ENCODE data around the gene PRKCE.

PRKCE gene

GRCh38 chr2:45979065-45979464 lies 327.6 kb downstream of the PRKCE start:
- no peak overlapping the region for H3K4me3 ChIP-seq (ENCODE audit: low read length)
- H2BK120ac ChIP-seq (ENCODE audit: low read depth, low read length), result no peak overlapping the region
- H3K23ac ChIP-seq (ENCODE audit: low read length), result no peak overlapping the region
- H3K27me3 ChIP-seq (ENCODE audit: insufficient read depth, low read length, poor library complexity), result no peaks in the 10 kb centered on the region
- H2BK5ac ChIP-seq (ENCODE audit: low read length), result no peak overlapping the region
- H4K8ac ChIP-seq (ENCODE audit: low read depth, low read length), result no peak overlapping the region
- H3K36me3 ChIP-seq (ENCODE audit: control insufficient read depth, insufficient read depth, low read length), result no peaks in the 10 kb centered on the region
- H4K5ac ChIP-seq (ENCODE audit: low read length), result no peak overlapping the region
- H3K4me1 ChIP-seq (ENCODE audit: control insufficient read depth, low read depth, low read length), result no peaks in the 10 kb centered on the region
- H3K9ac ChIP-seq (ENCODE audit: low read length), result no peak overlapping the region
- no peak for DNase-seq
- H3K79me1 ChIP-seq (ENCODE audit: low read length), result no peaks in the 10 kb centered on the region
- no peak overlapping the region for H3K27ac ChIP-seq (ENCODE audit: low read depth, low read length)
- H2BK15ac ChIP-seq (replicated peaks; ENCODE audit: low read depth), result no peak overlapping the region
- H2AK5ac ChIP-seq (ENCODE audit: low read length), result no peak overlapping the region
- no peak overlapping the region for H3K4me2 ChIP-seq (ENCODE audit: low read length)
- WGBS (ENCODE audit: extremely low coverage, insufficient coverage, low lambda C conversion rate), result no CpG with 5 or more reads among the region's 4 CpGs
- no peak overlapping the region for H3K56ac ChIP-seq (ENCODE audit: low read length)
- H3K79me2 ChIP-seq (ENCODE audit: control insufficient read depth, insufficient read depth, low read length), result no peaks in the 10 kb centered on the region
- no peak overlapping the region for H3K18ac ChIP-seq (ENCODE audit: low read length)
- H3K4ac ChIP-seq (ENCODE audit: low read depth, low read length), result no peak overlapping the region

- H3K27ac ChIP-seq (ENCODE audit: low read depth, low read length), result no peak overlapping the region
- no peaks in the 10 kb centered on the region for H3K27me3 ChIP-seq (ENCODE audit: insufficient read depth, low read length, poor library complexity)
- H3K4me3 ChIP-seq (ENCODE audit: low read length), result no peak overlapping the region
- H3K79me1 ChIP-seq (ENCODE audit: low read length), result no peaks in the 10 kb centered on the region
- no peak overlapping the region for H3K56ac ChIP-seq (ENCODE audit: low read length)
- no peaks in the 10 kb centered on the region for H3K4me1 ChIP-seq (ENCODE audit: control insufficient read depth, low read depth, low read length)
- no peak for DNase-seq
- no peak overlapping the region for H2BK120ac ChIP-seq (ENCODE audit: low read depth, low read length)
- H3K36me3 ChIP-seq (ENCODE audit: control insufficient read depth, insufficient read depth, low read length), result no peaks in the 10 kb centered on the region
- no peak overlapping the region for H3K23ac ChIP-seq (ENCODE audit: low read length)
- no CpG with 5 or more reads among the region's 11 CpGs for WGBS (ENCODE audit: extremely low coverage, insufficient coverage, low lambda C conversion rate)
- H2BK15ac ChIP-seq (replicated peaks; ENCODE audit: low read depth), result no peak overlapping the region
- no peaks in the 10 kb centered on the region for H3K79me2 ChIP-seq (ENCODE audit: control insufficient read depth, insufficient read depth, low read length)
- no peak overlapping the region for H3K4me2 ChIP-seq (ENCODE audit: low read length)
- no peak overlapping the region for H4K8ac ChIP-seq (ENCODE audit: low read depth, low read length)
- H3K9ac ChIP-seq (ENCODE audit: low read length), result no peak overlapping the region
- no peak overlapping the region for H2AK5ac ChIP-seq (ENCODE audit: low read length)
- no peak overlapping the region for H3K4ac ChIP-seq (ENCODE audit: low read depth, low read length)
- no peak overlapping the region for H2BK5ac ChIP-seq (ENCODE audit: low read length)
- H3K18ac ChIP-seq (ENCODE audit: low read length), result no peak overlapping the region
- no peak overlapping the region for H4K5ac ChIP-seq (ENCODE audit: low read length)
These were observed 328.8 kb downstream of the PRKCE start for GRCh38 chr2:45980161-45980865.

- H3K27ac ChIP-seq (ENCODE audit: low read depth, low read length), result no peak overlapping the region
- H2BK5ac ChIP-seq (ENCODE audit: low read length), result no peak overlapping the region
- H3K79me1 ChIP-seq (ENCODE audit: low read length), result no peaks in the 10 kb centered on the region
- DNase-seq, result no peak
- H3K56ac ChIP-seq (ENCODE audit: low read length), result no peak overlapping the region
- H3K18ac ChIP-seq (ENCODE audit: low read length), result no peak overlapping the region
- no peak overlapping the region for H2BK120ac ChIP-seq (ENCODE audit: low read depth, low read length)
- H4K5ac ChIP-seq (ENCODE audit: low read length), result no peak overlapping the region
- no peak overlapping the region for H3K4ac ChIP-seq (ENCODE audit: low read depth, low read length)
- no peaks in the 10 kb centered on the region for H3K79me2 ChIP-seq (ENCODE audit: control insufficient read depth, insufficient read depth, low read length)
- no peaks in the 10 kb centered on the region for H3K4me1 ChIP-seq (ENCODE audit: control insufficient read depth, low read depth, low read length)
- H3K27me3 ChIP-seq (ENCODE audit: insufficient read depth, low read length, poor library complexity), result no peaks in the 10 kb centered on the region
- no peak overlapping the region for H3K4me3 ChIP-seq (ENCODE audit: low read length)
- no peak overlapping the region for H3K4me2 ChIP-seq (ENCODE audit: low read length)
- no peak overlapping the region for H2BK15ac ChIP-seq (replicated peaks; ENCODE audit: low read depth)
- no peaks in the 10 kb centered on the region for H3K36me3 ChIP-seq (ENCODE audit: control insufficient read depth, insufficient read depth, low read length)
- no peak overlapping the region for H4K8ac ChIP-seq (ENCODE audit: low read depth, low read length)
- H3K9ac ChIP-seq (ENCODE audit: low read length), result no peak overlapping the region
- H3K23ac ChIP-seq (ENCODE audit: low read length), result no peak overlapping the region
- WGBS (ENCODE audit: extremely low coverage, insufficient coverage, low lambda C conversion rate), result no CpG with 5 or more reads among the region's 4 CpGs
- H2AK5ac ChIP-seq (ENCODE audit: low read length), result no peak overlapping the region
These were observed 330.0 kb downstream of the PRKCE start for GRCh38 chr2:45981384-45981930.

- Histone ChIP-seq H3K4ac (ENCODE audit: low read depth, low read length) (no peak overlapping the region), H2AK5ac (ENCODE audit: low read length) (no peak overlapping the region), H3K36me3 (ENCODE audit: control insufficient read depth, insufficient read depth, low read length) (no peaks in the 10 kb centered on the region), H3K27ac (ENCODE audit: low read depth, low read length) (no peak overlapping the region), H3K79me2 (ENCODE audit: control insufficient read depth, insufficient read depth, low read length) (no peaks in the 10 kb centered on the region), H3K18ac (ENCODE audit: low read length) (no peak overlapping the region), H3K9ac (ENCODE audit: low read length) (no peak overlapping the region), H2BK5ac (ENCODE audit: low read length) (no peak overlapping the region), H2BK15ac (replicated peaks; ENCODE audit: low read depth) (no peak overlapping the region), H3K4me1 (ENCODE audit: control insufficient read depth, low read depth, low read length) (no peaks in the 10 kb centered on the region), H4K8ac (ENCODE audit: low read depth, low read length) (no peak overlapping the region), H2BK120ac (ENCODE audit: low read depth, low read length) (no peak overlapping the region), H3K56ac (ENCODE audit: low read length) (no peak overlapping the region), H3K4me3 (ENCODE audit: low read length) (no peak overlapping the region), H3K27me3 (ENCODE audit: insufficient read depth, low read length, poor library complexity) (no peaks in the 10 kb centered on the region), H4K5ac (ENCODE audit: low read length) (no peak overlapping the region), H3K23ac (ENCODE audit: low read length) (no peak overlapping the region), H3K4me2 (ENCODE audit: low read length) (no peak overlapping the region), H3K79me1 (ENCODE audit: low read length) (no peaks in the 10 kb centered on the region)
- no peak for DNase-seq
- WGBS (ENCODE audit: extremely low coverage, insufficient coverage, low lambda C conversion rate), result no CpG with 5 or more reads among the region's 7 CpGs
These were observed 330.6 kb downstream of the PRKCE start for GRCh38 chr2:45982096-45982495.

GRCh38 chr2:45983213-45983612 lies 331.7 kb downstream of the PRKCE start:
- DNase-seq, result no peak
- no peak overlapping the region for H3K23ac ChIP-seq (ENCODE audit: low read length)
- H2BK5ac ChIP-seq (ENCODE audit: low read length), result no peak overlapping the region
- H2BK120ac ChIP-seq (ENCODE audit: low read depth, low read length), result no peak overlapping the region
- H3K18ac ChIP-seq (ENCODE audit: low read length), result no peak overlapping the region
- no peak overlapping the region for H3K9ac ChIP-seq (ENCODE audit: low read length)
- no peak overlapping the region for H3K27ac ChIP-seq (ENCODE audit: low read depth, low read length)
- no peak overlapping the region for H3K4ac ChIP-seq (ENCODE audit: low read depth, low read length)
- H3K27me3 ChIP-seq (ENCODE audit: insufficient read depth, low read length, poor library complexity), result no peaks in the 10 kb centered on the region
- H3K79me1 ChIP-seq (ENCODE audit: low read length), result no peaks in the 10 kb centered on the region
- no peak overlapping the region for H3K4me3 ChIP-seq (ENCODE audit: low read length)
- no peaks in the 10 kb centered on the region for H3K79me2 ChIP-seq (ENCODE audit: control insufficient read depth, insufficient read depth, low read length)
- no peak overlapping the region for H2BK15ac ChIP-seq (replicated peaks; ENCODE audit: low read depth)
- H3K36me3 ChIP-seq (ENCODE audit: control insufficient read depth, insufficient read depth, low read length), result no peaks in the 10 kb centered on the region
- H3K4me1 ChIP-seq (ENCODE audit: control insufficient read depth, low read depth, low read length), result no peaks in the 10 kb centered on the region
- no peak overlapping the region for H3K56ac ChIP-seq (ENCODE audit: low read length)
- H3K4me2 ChIP-seq (ENCODE audit: low read length), result no peak overlapping the region
- no peak overlapping the region for H4K5ac ChIP-seq (ENCODE audit: low read length)
- H2AK5ac ChIP-seq (ENCODE audit: low read length), result no peak overlapping the region
- no peak overlapping the region for H4K8ac ChIP-seq (ENCODE audit: low read depth, low read length)
- WGBS (ENCODE audit: extremely low coverage, insufficient coverage, low lambda C conversion rate), result no CpG with 5 or more reads among the region's 7 CpGs

- no peak overlapping the region for H3K23ac ChIP-seq (ENCODE audit: low read length)
- no peak overlapping the region for H3K56ac ChIP-seq (ENCODE audit: low read length)
- no peak overlapping the region for H2AK5ac ChIP-seq (ENCODE audit: low read length)
- no peak overlapping the region for H3K4me2 ChIP-seq (ENCODE audit: low read length)
- H3K79me1 ChIP-seq (ENCODE audit: low read length), result no peaks in the 10 kb centered on the region
- no peak overlapping the region for H3K18ac ChIP-seq (ENCODE audit: low read length)
- no peak for DNase-seq
- H3K36me3 ChIP-seq (ENCODE audit: control insufficient read depth, insufficient read depth, low read length), result no peaks in the 10 kb centered on the region
- H3K4ac ChIP-seq (ENCODE audit: low read depth, low read length), result no peak overlapping the region
- no peak overlapping the region for H2BK15ac ChIP-seq (replicated peaks; ENCODE audit: low read depth)
- H2BK5ac ChIP-seq (ENCODE audit: low read length), result no peak overlapping the region
- H3K4me1 ChIP-seq (ENCODE audit: control insufficient read depth, low read depth, low read length), result no peaks in the 10 kb centered on the region
- H3K27ac ChIP-seq (ENCODE audit: low read depth, low read length), result no peak overlapping the region
- no peak overlapping the region for H3K9ac ChIP-seq (ENCODE audit: low read length)
- no peak overlapping the region for H2BK120ac ChIP-seq (ENCODE audit: low read depth, low read length)
- H4K5ac ChIP-seq (ENCODE audit: low read length), result no peak overlapping the region
- H3K4me3 ChIP-seq (ENCODE audit: low read length), result no peak overlapping the region
- H3K27me3 ChIP-seq (ENCODE audit: insufficient read depth, low read length, poor library complexity), result no peaks in the 10 kb centered on the region
- no peak overlapping the region for H4K8ac ChIP-seq (ENCODE audit: low read depth, low read length)
- WGBS (ENCODE audit: extremely low coverage, insufficient coverage, low lambda C conversion rate), result no CpG with 5 or more reads among the region's 7 CpGs
- H3K79me2 ChIP-seq (ENCODE audit: control insufficient read depth, insufficient read depth, low read length), result no peaks in the 10 kb centered on the region
These were observed 332.9 kb downstream of the PRKCE start for GRCh38 chr2:45984366-45984765.
